Psoas muscle (tissue), 8 donors: Measurements from ENCODE around the gene F5. TPM values are rescaled to one million over a fixed set of nuclear protein-coding genes. Genes with fewer than 3 reads are reported as not detected.

Experiments
- ATAC-seq, 4 donors: fragments of 200-7000 bp; cut with Tn5 transposase; one replicate each; pipeline ENCODE4 v1.9.1; 2020; ENCODE audit warnings: moderate library complexity in 3 of 4, mild to moderate bottlenecking in 2 of 4
- DNase-seq, 2 donors: peaks; one replicate each; pipeline ENCODE4 v3.0.0-alpha.2; 2020
- H3K27ac ChIP-seq: fragments of 200-600 bp; one replicate; pipeline ENCODE4 v1.8.0; 2022
- H3K27me3 ChIP-seq, 3 donors: fragments of 200-600 bp in 1 of 3; one replicate each; pipeline versions ENCODE4 v1.6.1 to v1.8.0; 2013 to 2022; ENCODE audit warnings: low read length in 2 of 3, mild to moderate bottlenecking in 2 of 3, moderate library complexity in 1 of 3; ENCODE audit not compliant: insufficient read depth in 3 of 3
- H3K36me3 ChIP-seq, 2 donors: fragments of 200-600 bp in 1 of 2; one replicate each; pipeline versions ENCODE4 v1.6.1 to v1.8.0; 2013 to 2022; ENCODE audit warnings: low read depth in 1 of 2, mild to moderate bottlenecking in 1 of 2, moderate library complexity in 1 of 2; ENCODE audit not compliant: insufficient read depth in 1 of 2
- H3K4me1 ChIP-seq: fragments of 200-600 bp; one replicate; pipeline ENCODE4 v1.8.0; 2022
- H3K4me3 ChIP-seq: fragments of 200-600 bp; one replicate; pipeline ENCODE4 v1.8.0; 2022; ENCODE audit warnings: mild to moderate bottlenecking
- H3K9me3 ChIP-seq: fragments of 200-600 bp; one replicate; pipeline ENCODE4 v1.8.0; 2022
- WGBS, 3 donors: extraction: QIAGEN DNeasy Blood & Tissue Kit; methylation state at CpG; one replicate each; pipeline versions ENCODE4 v1.1.6 to v1.1.7; 2013; 5-methylcytosine and 5-hydroxymethylcytosine counted together
- intact Hi-C, 2 donors: fragments of 100-400 bp; cut with DNase I; formaldehyde crosslinking; loops; one replicate each; pipeline versions ENCODE4 v1.11.0 to v1.14.2; 2022
- polyA plus RNA-seq, 3 donors: library from polyadenylated mRNA; stranded (reverse); fragments of 200-250 nt; gene quantifications; one replicate each; pipeline ENCODE4 v1.2.3, GENCODE V29; 2013
- total RNA-seq, 4 donors: library from RNA; stranded (reverse); fragmentation: NEBNext Ultra II Directional in 2 of 4; extraction: Animal tissue kit (Norgen Biotek cat#: 25700) in 2 of 4; gene quantifications; one replicate each; pipeline versions ENCODE4 v1.2.1 to v1.2.4, GENCODE V29; 2021 to 2023
- TF ChIP-seq, protein P1 (sequence below): fragments of 200-600 bp; IDR thresholded peaks from one replicate; pipeline ENCODE4 v1.8.0; 2022; ENCODE audit warnings: antibody characterized with exemption
- donor health status: healthy with polysubstance abuse.
- donor health status: DM: no; HTN: no; CAD: no; lungs with moderate emphysema.
- donor health status: Bipolar disorder and iron deficiency.
- donor health status: healthy.
- donor health status: DM: yes; HTN: yes; CAD: no.
- donor health status: DM: no; HTN: no; CAD: no.
- donor health status: DM: no; HTN: no; CAD: no.
- donor health status: DM: yes; HTN: yes; CAD: no.

Gene F5
- total and polyA plus RNA-seq, 7 donors: 0.01 to 0.22 (median 0.08) TPM; not detected in 2

DNA sequence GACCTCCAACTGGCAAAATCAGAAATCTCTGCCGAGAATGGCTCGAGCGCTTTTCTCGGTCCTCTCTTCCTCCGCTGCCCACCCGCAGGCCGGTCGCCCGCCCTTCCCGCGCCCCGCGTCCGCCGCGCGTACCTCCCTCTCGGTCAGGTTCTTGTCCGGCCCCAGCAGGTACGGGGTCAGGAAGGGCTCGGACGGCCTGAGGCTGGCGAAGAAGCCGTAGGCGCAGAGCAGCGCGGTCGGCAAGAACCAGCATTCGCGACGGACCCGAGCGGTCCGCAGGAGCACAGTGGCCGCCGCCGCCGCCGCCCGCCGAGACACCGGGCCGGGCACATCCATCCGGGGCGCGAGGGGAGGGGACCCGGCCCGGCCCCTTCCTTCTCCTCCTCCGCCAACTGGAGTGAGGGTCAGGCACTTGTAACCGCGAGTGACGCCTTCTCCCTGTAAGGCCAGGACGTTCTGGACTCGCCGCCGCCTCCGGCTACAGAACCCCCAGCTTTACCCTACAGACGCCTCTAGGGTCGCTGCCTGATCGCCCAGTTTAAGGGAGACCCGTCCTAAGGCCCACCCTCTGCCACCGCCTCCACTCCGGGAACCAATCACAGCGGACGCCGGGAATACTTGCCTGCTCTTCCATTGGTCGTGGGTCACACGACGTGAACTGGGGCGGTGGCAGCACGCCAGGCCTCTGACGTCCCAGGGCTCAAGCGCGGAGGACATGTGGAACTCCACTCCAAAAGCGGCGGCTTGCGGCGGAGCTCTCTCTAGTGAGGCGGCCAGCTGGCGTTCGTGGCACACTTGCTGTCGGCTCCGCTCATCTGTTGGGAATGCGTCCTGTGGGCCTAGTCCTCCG, 100.6 kb downstream of the F5 start, which contains the start of gene SLC19A2:
TSS of gene SLC19A2 (minus strand) at position 514 of the 850 bp plus-strand sequence. CDS start at position 336, 178 bp downstream.
- H3K27me3 ChIP-seq: no peaks in the 10 kb centered on the region
- H3K4me1 ChIP-seq: peaks cover 46% of the 10 kb centered on the region
- H3K9me3 ChIP-seq: no peaks in the 10 kb centered on the region
- peak within 1 kb of the TSS; percentile 99 for H3K27ac ChIP-seq
- DNase-seq (peak; percentile 100), ATAC-seq (peak; percentile 79 to 91 (median 86))
- intact Hi-C loops: loop anchor here (10.0 kb wide), 3 partner anchors 121 to 871 kb away; partner anchors contain the start of genes BLZF1 (in 1 of the 2) and NME7 (in 1 of the 2)
- H3K4me3 ChIP-seq: peak within 1 kb of the TSS; percentile 95
- H3K36me3 ChIP-seq: peaks cover 0 to 5% of the 10 kb centered on the region in 2 donors
- 0 to 1% (median 1%) methylated on average over 66 to 85 of the region's 85 CpGs for WGBS, 3 donors
- TF ChIP-seq, protein P1, sequence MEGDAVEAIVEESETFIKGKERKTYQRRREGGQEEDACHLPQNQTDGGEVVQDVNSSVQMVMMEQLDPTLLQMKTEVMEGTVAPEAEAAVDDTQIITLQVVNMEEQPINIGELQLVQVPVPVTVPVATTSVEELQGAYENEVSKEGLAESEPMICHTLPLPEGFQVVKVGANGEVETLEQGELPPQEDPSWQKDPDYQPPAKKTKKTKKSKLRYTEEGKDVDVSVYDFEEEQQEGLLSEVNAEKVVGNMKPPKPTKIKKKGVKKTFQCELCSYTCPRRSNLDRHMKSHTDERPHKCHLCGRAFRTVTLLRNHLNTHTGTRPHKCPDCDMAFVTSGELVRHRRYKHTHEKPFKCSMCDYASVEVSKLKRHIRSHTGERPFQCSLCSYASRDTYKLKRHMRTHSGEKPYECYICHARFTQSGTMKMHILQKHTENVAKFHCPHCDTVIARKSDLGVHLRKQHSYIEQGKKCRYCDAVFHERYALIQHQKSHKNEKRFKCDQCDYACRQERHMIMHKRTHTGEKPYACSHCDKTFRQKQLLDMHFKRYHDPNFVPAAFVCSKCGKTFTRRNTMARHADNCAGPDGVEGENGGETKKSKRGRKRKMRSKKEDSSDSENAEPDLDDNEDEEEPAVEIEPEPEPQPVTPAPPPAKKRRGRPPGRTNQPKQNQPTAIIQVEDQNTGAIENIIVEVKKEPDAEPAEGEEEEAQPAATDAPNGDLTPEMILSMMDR: peak; percentile 15

DNA sequence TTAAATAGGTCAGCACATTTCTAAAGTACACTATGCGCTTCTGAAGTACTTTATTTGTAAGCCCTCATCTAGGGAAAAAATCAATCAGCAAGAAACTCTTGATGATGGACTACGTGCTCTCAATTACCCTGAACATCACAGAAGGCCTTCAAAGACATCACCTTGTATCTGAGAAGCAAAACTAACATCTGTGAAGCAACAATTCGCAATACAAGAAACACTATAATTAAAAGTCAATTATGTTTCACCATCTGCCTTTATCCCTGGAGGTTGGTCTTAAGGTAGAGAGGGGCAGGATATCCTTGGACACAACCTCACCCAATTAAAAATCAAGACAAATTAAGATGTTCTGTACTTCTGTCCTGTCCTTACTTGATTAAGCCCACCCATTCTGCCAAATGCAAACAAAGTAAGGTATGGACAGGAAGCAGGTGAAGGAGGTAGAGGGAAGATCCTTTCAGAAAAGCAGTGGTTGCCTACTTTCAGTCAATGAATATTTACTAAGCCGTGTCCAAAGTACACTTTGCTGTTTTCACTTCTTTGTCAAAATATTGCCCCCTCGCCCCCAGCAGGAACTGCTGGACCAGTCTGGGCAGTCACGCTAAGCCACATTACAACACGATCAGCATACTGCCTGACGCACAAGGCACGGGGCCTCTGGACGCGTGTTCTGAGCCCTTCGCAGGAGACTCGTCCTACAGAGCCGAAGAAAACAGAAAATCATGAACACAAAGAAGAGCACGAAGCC, 101.4 kb downstream of the F5 start:
- peak; percentile 54 to 81 for DNase-seq

DNA sequence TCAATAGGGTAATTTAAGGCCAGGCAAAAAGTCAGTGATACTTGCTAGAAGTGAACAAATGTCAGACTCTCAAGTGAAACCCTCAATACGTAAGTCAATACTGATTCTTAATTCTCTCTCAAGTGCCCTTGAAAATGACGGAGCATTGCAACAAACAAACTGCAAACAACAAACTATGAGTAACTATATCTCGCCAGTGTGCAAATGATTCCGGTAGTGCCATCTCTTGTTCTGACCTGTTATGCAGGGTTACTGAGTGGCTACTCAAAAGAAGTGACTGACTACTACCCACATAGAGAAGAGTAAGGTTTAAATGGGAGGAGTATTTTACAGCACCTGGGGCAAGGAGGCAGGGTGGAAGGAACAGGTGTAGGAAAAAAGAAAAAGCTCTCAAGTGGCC, 102.2 kb downstream of the F5 start:
- DNase-seq: no peak
- intact Hi-C loops: loop anchor here (10.0 kb wide), 3 partner anchors 119 to 869 kb away; partner anchors contain the start of genes BLZF1 (in 1 of the 2) and NME7 (in 1 of the 2)
- Histone ChIP-seq H3K36me3 (peaks cover 0 to 5% of the 10 kb centered on the region in 2 donors), H3K9me3 (no peaks in the 10 kb centered on the region), H3K4me3 (peak overlapping the region; percentile 95), H3K27ac (peak overlapping the region; percentile 99), H3K4me1 (peaks cover 61% of the 10 kb centered on the region), H3K27me3 (no peaks in the 10 kb centered on the region)
- TF ChIP-seq, protein P1: no peak
- WGBS, 3 donors: 19 to 41% (median 35%) methylated on average over 4 of the region's 4 CpGs
- ATAC-seq: peak in 1 of 4 donors; percentile 5

More for the DNA sequence above, 101.4 kb downstream of the F5 start:
- TF ChIP-seq, protein P1: no peak
- Histone ChIP-seq H3K36me3 (peaks cover 0 to 5% of the 10 kb centered on the region in 2 donors), H3K27ac (peak overlapping the region; percentile 99), H3K9me3 (no peaks in the 10 kb centered on the region), H3K27me3 (no peaks in the 10 kb centered on the region), H3K4me3 (peak overlapping the region; percentile 95), H3K4me1 (peaks cover 54% of the 10 kb centered on the region)
- 5 to 10% (median 5%) methylated on average over 15 of the region's 15 CpGs for WGBS, 3 donors
- intact Hi-C loops: loop anchor here (10.0 kb wide), 3 partner anchors 120 to 870 kb away; partner anchors contain the start of genes BLZF1 (in 1 of the 2) and NME7 (in 1 of the 2)
- peak; percentile 26 to 60 (median 52) for ATAC-seq

GRCh38 chr1:169483500-169483966, 102.7 kb downstream of the F5 start:
- DNase-seq (peak; percentile 35 to 65), ATAC-seq (peak; percentile 56 to 69 (median 60))
- Histone ChIP-seq H3K4me1 (peaks cover 61% of the 10 kb centered on the region), H3K9me3 (no peaks in the 10 kb centered on the region), H3K27ac (peak overlapping the region; percentile 99), H3K36me3 (peaks cover 0 to 5% of the 10 kb centered on the region in 2 donors), H3K27me3 (no peaks in the 10 kb centered on the region), H3K4me3 (peak overlapping the region; percentile 95)
- TF ChIP-seq, protein P1: no peak
- intact Hi-C loops: loop anchor here (10.0 kb wide), 3 partner anchors 119 to 869 kb away; partner anchors contain the start of genes BLZF1 (in 1 of the 2) and NME7 (in 1 of the 2)
- WGBS, 3 donors: 17 to 40% (median 30%) methylated on average over 5 of the region's 5 CpGs
